ENCODE data around the gene VAV2. TPM values are rescaled to one million over a fixed set of nuclear protein-coding genes. Genes with fewer than 3 reads are reported as not detected.

Gene VAV2
- total and polyA plus RNA-seq, 2 experiments from 2014 or later: 8.1 to 28.9 TPM

DNA sequence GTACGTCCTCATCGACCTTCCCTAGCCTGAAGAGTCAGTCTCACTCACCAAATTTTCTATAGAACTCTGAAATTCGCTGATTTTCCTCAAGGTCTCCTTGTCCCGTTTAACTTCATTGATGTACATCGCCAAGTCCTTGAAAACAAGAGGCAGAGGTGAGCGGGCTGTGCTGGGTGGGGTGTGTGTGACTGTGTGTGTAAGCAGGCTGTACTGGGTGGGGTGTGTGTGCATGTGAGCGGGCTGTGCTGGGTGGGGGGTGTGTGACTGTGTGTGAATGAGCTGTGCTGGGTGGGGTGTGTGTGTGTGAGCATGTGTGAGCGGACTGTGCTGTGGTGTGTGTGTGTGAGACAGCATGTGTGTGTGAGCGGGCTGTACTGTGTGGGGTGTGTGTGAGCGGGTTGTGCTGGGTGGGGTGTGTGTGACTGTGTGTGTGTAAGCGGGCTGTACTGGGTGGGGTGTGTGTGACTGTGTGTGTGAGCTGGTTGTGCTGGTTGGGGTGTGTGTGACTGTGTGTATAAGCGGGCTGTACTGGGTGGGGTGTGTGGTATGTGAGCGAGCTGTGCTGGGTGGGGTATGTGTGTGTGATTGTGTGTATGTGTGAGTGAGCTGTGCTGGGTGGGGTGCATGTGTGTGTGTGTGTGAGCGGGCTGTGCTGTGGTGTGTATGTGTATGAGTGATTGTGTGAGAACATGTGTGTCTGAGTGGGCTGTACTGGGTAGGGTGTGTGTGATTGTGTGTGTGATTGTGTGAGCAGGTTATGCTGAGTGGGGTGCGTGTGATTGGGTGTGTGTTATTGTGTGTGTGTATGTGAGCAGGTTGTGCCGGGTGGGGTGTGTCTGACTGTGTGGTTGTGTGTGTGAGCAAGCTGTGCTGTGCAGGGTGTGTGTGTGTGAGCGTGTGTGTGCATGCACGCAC, 200.1 kb downstream of the VAV2 start:
- H3K4me3 ChIP-seq: no peak overlapping the region
- H3K36me3 ChIP-seq (ENCODE audit: insufficient read depth): no peaks in the 10 kb centered on the region
- no peak for DNase-seq (ENCODE audit: low spot score)
- Mint-ChIP-seq H3K9me3 (no peaks in the 10 kb centered on the region), H3K36me3 (ENCODE audit: low read depth) (peaks cover 12% of the 10 kb centered on the region; the same call in 2 of the 3 replicates), H3K4me3 (no peak overlapping the region), H3K27me3 (ENCODE audit: insufficient read depth, low read depth, poor library complexity) (peaks cover 18% of the 10 kb centered on the region), H3K4me1 (peaks cover 18% of the 10 kb centered on the region), H3K27ac (no peak overlapping the region)
- TF ChIP-seq POLR2AphosphoS5 (IDR thresholded peaks at IDR 0.05; ENCODE audit: low read depth): no peak
- TF ChIP-seq ZNF114 (CRISPR knock-in tag; IDR thresholded peaks at IDR 0.05): no peak
- TF ChIP-seq EZH2phosphoT487 (IDR thresholded peaks at IDR 0.05; ENCODE audit: unreplicated experiment): no peak
- TF ChIP-seq, protein P1, sequence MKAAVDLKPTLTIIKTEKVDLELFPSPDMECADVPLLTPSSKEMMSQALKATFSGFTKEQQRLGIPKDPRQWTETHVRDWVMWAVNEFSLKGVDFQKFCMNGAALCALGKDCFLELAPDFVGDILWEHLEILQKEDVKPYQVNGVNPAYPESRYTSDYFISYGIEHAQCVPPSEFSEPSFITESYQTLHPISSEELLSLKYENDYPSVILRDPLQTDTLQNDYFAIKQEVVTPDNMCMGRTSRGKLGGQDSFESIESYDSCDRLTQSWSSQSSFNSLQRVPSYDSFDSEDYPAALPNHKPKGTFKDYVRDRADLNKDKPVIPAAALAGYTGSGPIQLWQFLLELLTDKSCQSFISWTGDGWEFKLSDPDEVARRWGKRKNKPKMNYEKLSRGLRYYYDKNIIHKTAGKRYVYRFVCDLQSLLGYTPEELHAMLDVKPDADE (IDR thresholded peaks at IDR 0.05): no peak
- TF ChIP-seq EZH2 (IDR thresholded peaks at IDR 0.05; ENCODE audit: low read depth, unreplicated experiment): no peak
- no peak for TF ChIP-seq CREB1 (CRISPR knock-in tag; IDR thresholded peaks at IDR 0.05; ENCODE audit: low read depth)
- no peak for TF ChIP-seq JUNB (IDR thresholded peaks at IDR 0.05; ENCODE audit: unreplicated experiment)
- TF ChIP-seq NANOG (IDR thresholded peaks at IDR 0.05; ENCODE audit: borderline replicate concordance): no peak
- no peak for TF ChIP-seq ZNF331 (CRISPR knock-in tag; IDR thresholded peaks at IDR 0.05; ENCODE audit: low read depth)
- H3F3A ChIP-seq (replicated peaks; ENCODE audit: low read depth): no peaks in the 10 kb centered on the region
- no peaks in the 10 kb centered on the region for H3K27me3 ChIP-seq (ENCODE audit: insufficient read depth)
- no peaks in the 10 kb centered on the region for H3K4me1 ChIP-seq (ENCODE audit: insufficient read depth)
- no peak overlapping the region for H2AFZ ChIP-seq
- no peak for ATAC-seq
- H3K79me2 ChIP-seq (replicated peaks; ENCODE audit: insufficient read depth): no peaks in the 10 kb centered on the region
- H3K4me2 ChIP-seq: no peak overlapping the region
- no peaks in the 10 kb centered on the region for H4K20me1 ChIP-seq (replicated peaks; ENCODE audit: insufficient read depth)
- no peak overlapping the region for H3K27ac ChIP-seq (ENCODE audit: low read depth)
- H3K9me2 ChIP-seq (ENCODE audit: insufficient read depth): no peaks in the 10 kb centered on the region

DNA sequence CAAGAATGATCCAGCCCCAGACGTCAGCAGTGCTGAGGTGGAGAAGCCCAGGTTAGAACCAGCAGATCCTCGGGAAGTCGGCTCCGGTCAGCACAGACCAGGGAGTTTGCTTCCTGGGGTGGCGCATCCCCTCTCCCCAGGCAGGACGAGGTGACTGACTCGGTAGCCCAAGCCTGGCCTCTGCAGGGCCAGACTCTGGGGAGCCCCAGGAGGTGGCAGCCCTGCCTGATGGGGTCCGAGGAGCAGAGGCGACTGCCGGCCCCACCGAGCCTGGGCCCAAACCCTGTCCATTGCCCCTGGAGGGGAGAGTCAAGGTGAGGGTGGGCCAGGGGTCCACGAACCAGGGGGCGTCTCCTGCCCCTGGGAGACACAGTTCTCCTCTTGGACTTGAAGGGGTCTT, 201.1 kb downstream of the VAV2 start:
- Histone ChIP-seq H3K36me3 (ENCODE audit: insufficient read depth) (no peaks in the 10 kb centered on the region), H3K4me1 (ENCODE audit: insufficient read depth) (no peaks in the 10 kb centered on the region), H3K9me2 (ENCODE audit: insufficient read depth) (no peaks in the 10 kb centered on the region), H3K4me3 (no peak overlapping the region), H3K4me2 (no peak overlapping the region), H3K27me3 (ENCODE audit: insufficient read depth) (no peaks in the 10 kb centered on the region), H3F3A (replicated peaks; ENCODE audit: low read depth) (no peaks in the 10 kb centered on the region), H3K27ac (ENCODE audit: low read depth) (no peak overlapping the region), H2AFZ (no peak overlapping the region), H4K20me1 (replicated peaks; ENCODE audit: insufficient read depth) (no peaks in the 10 kb centered on the region), H3K79me2 (replicated peaks; ENCODE audit: insufficient read depth) (no peaks in the 10 kb centered on the region)
- Mint-ChIP-seq H3K4me3 (no peak overlapping the region), H3K27me3 (ENCODE audit: insufficient read depth, low read depth, poor library complexity) (peaks cover 18% of the 10 kb centered on the region), H3K27ac (no peak overlapping the region), H3K36me3 (ENCODE audit: low read depth) (peaks cover 14% of the 10 kb centered on the region; the same call in 2 of the 3 replicates), H3K4me1 (peaks cover 20% of the 10 kb centered on the region), H3K9me3 (no peaks in the 10 kb centered on the region)
- no peak for ATAC-seq
- DNase-seq (ENCODE audit: low spot score): no peak
- TF ChIP-seq STAT1 (IDR thresholded peaks at IDR 0.05; ENCODE audit: unreplicated experiment) (no peak), CREB1 (CRISPR knock-in tag; IDR thresholded peaks at IDR 0.05; ENCODE audit: low read depth) (no peak), EZH2 (IDR thresholded peaks at IDR 0.05; ENCODE audit: low read depth, unreplicated experiment) (no peak)
- TF ChIP-seq, protein P2, sequence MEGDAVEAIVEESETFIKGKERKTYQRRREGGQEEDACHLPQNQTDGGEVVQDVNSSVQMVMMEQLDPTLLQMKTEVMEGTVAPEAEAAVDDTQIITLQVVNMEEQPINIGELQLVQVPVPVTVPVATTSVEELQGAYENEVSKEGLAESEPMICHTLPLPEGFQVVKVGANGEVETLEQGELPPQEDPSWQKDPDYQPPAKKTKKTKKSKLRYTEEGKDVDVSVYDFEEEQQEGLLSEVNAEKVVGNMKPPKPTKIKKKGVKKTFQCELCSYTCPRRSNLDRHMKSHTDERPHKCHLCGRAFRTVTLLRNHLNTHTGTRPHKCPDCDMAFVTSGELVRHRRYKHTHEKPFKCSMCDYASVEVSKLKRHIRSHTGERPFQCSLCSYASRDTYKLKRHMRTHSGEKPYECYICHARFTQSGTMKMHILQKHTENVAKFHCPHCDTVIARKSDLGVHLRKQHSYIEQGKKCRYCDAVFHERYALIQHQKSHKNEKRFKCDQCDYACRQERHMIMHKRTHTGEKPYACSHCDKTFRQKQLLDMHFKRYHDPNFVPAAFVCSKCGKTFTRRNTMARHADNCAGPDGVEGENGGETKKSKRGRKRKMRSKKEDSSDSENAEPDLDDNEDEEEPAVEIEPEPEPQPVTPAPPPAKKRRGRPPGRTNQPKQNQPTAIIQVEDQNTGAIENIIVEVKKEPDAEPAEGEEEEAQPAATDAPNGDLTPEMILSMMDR (conservative IDR thresholded peaks at IDR 0.05; ENCODE audit: low read depth in 2 of 2): no peak
- TF ChIP-seq, protein P3, sequence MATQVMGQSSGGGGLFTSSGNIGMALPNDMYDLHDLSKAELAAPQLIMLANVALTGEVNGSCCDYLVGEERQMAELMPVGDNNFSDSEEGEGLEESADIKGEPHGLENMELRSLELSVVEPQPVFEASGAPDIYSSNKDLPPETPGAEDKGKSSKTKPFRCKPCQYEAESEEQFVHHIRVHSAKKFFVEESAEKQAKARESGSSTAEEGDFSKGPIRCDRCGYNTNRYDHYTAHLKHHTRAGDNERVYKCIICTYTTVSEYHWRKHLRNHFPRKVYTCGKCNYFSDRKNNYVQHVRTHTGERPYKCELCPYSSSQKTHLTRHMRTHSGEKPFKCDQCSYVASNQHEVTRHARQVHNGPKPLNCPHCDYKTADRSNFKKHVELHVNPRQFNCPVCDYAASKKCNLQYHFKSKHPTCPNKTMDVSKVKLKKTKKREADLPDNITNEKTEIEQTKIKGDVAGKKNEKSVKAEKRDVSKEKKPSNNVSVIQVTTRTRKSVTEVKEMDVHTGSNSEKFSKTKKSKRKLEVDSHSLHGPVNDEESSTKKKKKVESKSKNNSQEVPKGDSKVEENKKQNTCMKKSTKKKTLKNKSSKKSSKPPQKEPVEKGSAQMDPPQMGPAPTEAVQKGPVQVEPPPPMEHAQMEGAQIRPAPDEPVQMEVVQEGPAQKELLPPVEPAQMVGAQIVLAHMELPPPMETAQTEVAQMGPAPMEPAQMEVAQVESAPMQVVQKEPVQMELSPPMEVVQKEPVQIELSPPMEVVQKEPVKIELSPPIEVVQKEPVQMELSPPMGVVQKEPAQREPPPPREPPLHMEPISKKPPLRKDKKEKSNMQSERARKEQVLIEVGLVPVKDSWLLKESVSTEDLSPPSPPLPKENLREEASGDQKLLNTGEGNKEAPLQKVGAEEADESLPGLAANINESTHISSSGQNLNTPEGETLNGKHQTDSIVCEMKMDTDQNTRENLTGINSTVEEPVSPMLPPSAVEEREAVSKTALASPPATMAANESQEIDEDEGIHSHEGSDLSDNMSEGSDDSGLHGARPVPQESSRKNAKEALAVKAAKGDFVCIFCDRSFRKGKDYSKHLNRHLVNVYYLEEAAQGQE (IDR thresholded peaks at IDR 0.05; ENCODE audit: unreplicated experiment): no peak

Measured in GM23338 (cell line).